ENCODE results near the gene NAA15. TPM values are rescaled to one million over a fixed set of nuclear protein-coding genes. Genes with fewer than 3 reads are reported as not detected.
A peak's percentile ranks its signal among the peaks of the same experiment; 100 is the strongest.

NAA15 gene
- polyA plus RNA-seq, 1 of the 3 experiments (the other 2 are of a cell fraction), result 7.1 TPM

GRCh38 chr4:139299536-139299935 is 1.8 kb upstream of the NAA15 start:
- CTCF ChIA-PET, result interaction anchor here (1.3 to 2.6 kb wide), 4 partner anchors 25 to 269 kb away, joined by 3 to 14 read pairs (median 8); no protein-coding TSS in a partner anchor
- 0 out of 2 replicates have a peak overlapping the region, but pooled peaks have one; percentile 13 for H2AFZ ChIP-seq (ENCODE audit: low read depth)
- H3K9me2 ChIP-seq, result no peaks in the 10 kb centered on the region
- H3K9me3 ChIP-seq, result no peaks in the 10 kb centered on the region
- 10% methylated on average over 1 of the region's 1 CpG for WGBS (ENCODE audit: low lambda C conversion rate)
- H3K4me2 ChIP-seq, result peak overlapping the region; percentile 87
- peak overlapping the region; percentile 79; the same call in 1 of the 2 replicates for H3K9ac ChIP-seq
- POLR2A ChIA-PET, result no interaction called here
- H3K4me1 ChIP-seq (ENCODE audit: control insufficient read depth in 1 of 2, insufficient read depth in 2 of 2, low read depth in 1 of 2, low read length in 1 of 2), result peaks cover 19 to 23% of the 10 kb centered on the region in 2 experiments; a peak in 3 of 4 replicates
- peak overlapping the region; percentile 91 to 97; a peak in 2 of 4 replicates for H3K4me3 ChIP-seq (ENCODE audit: low read depth in 2 of 2, low read length in 1 of 2)
- DNase-seq, result no peak
- peak overlapping the region; percentile 90 to 94; a peak in 3 of 4 replicates for H3K27ac ChIP-seq (ENCODE audit: low read depth in 2 of 2, low read length in 1 of 2)
- H3K36me3 ChIP-seq (replicated peaks in 1 of 2; ENCODE audit: control insufficient read depth in 1 of 2, insufficient read depth in 2 of 2, low read length in 1 of 2), result peaks cover 0 to 3% of the 10 kb centered on the region in 2 experiments
- no peak for TF ChIP-seq USF2 (IDR thresholded peaks at IDR 0.05; ENCODE audit: borderline replicate concordance, low read depth, low read length)
- no peak for TF ChIP-seq FOXJ3 (CRISPR knock-in tag; IDR thresholded peaks at IDR 0.05)
- peak; percentile 30; the same call in 1 of the 2 replicates for TF ChIP-seq MEF2A (IDR thresholded peaks at IDR 0.05; ENCODE audit: borderline replicate concordance, low read depth)
- peaks cover 19% of the 10 kb centered on the region for H4K20me1 ChIP-seq (ENCODE audit: insufficient read depth)
- no peaks in the 10 kb centered on the region for H3K27me3 ChIP-seq (ENCODE audit: insufficient read depth)
- peaks cover 65% of the 10 kb centered on the region for H3K79me2 ChIP-seq (ENCODE audit: insufficient read depth)
- H3F3A ChIP-seq (replicated peaks; ENCODE audit: insufficient read depth), result peaks cover 26% of the 10 kb centered on the region

- 0 out of 2 replicates have a peak, but pooled peaks have one; percentile 5 for TF ChIP-seq CTCF (IDR thresholded peaks at IDR 0.05)
- TF ChIP-seq FOXM1 (IDR thresholded peaks at IDR 0.05; ENCODE audit: low read depth), result no peak
- Histone ChIP-seq H3K9me2 (no peaks in the 10 kb centered on the region), H3K4me2 (peak overlapping the region; percentile 87), H2AFZ (ENCODE audit: low read depth) (peak overlapping the region; percentile 97), H3K27me3 (ENCODE audit: insufficient read depth) (no peaks in the 10 kb centered on the region), H3K4me1 (ENCODE audit: control insufficient read depth in 1 of 2, insufficient read depth in 2 of 2, low read depth in 1 of 2, low read length in 1 of 2) (peaks cover 16 to 23% of the 10 kb centered on the region in 2 experiments; a peak in 3 of 4 replicates), H3K9me3 (no peaks in the 10 kb centered on the region), H3K79me2 (ENCODE audit: insufficient read depth) (peaks cover 66% of the 10 kb centered on the region), H3F3A (replicated peaks; ENCODE audit: insufficient read depth) (peaks cover 26% of the 10 kb centered on the region), H3K27ac (ENCODE audit: low read depth in 2 of 2, low read length in 1 of 2) (peak overlapping the region; percentile 90 to 94), H3K4me3 (ENCODE audit: low read depth in 2 of 2, low read length in 1 of 2) (peak overlapping the region; percentile 91 to 97), H3K36me3 (replicated peaks in 1 of 2; ENCODE audit: control insufficient read depth in 1 of 2, insufficient read depth in 2 of 2, low read length in 1 of 2) (peaks cover 0 to 11% of the 10 kb centered on the region in 2 experiments), H3K9ac (peak overlapping the region; percentile 79), H4K20me1 (ENCODE audit: insufficient read depth) (peaks cover 30% of the 10 kb centered on the region)
- ChIA-PET CTCF (interaction anchor here (1.0 to 2.6 kb wide), 10 partner anchors 11 to 270 kb away, joined by 3 to 14 read pairs (median 4); no protein-coding TSS in a partner anchor), POLR2A (interaction anchor here (0.7 to 2.5 kb wide), 3 partner anchors 123 to 223 kb away, joined by 3 to 19 read pairs (median 3); partner anchors contain the start of gene ELF2)
- WGBS (ENCODE audit: low lambda C conversion rate), result 3% methylated on average over 16 of the region's 16 CpGs
- DNase-seq, result peak; percentile 38
These were observed 733 bp upstream of the NAA15 start for GRCh38 chr4:139300431-139301112.

Data from SK-N-SH (cell line).